ENCODE data around the gene ACTN1.

Gene ACTN1

GRCh38 chr14:68873376-68873775 lies 105.7 kb downstream of the ACTN1 start:
- no peak overlapping the region for H3K4me3 Mint-ChIP-seq
- no peak overlapping the region for H3K27ac Mint-ChIP-seq
- H3K9me3 Mint-ChIP-seq: no peaks in the 10 kb centered on the region
- no peaks in the 10 kb centered on the region for H3K27me3 Mint-ChIP-seq (ENCODE audit: low read depth)
- H3K4me1 Mint-ChIP-seq: no peaks in the 10 kb centered on the region
- peaks cover 57% of the 10 kb centered on the region for H3K36me3 Mint-ChIP-seq (ENCODE audit: low read depth)
- TF ChIP-seq, protein P1, sequence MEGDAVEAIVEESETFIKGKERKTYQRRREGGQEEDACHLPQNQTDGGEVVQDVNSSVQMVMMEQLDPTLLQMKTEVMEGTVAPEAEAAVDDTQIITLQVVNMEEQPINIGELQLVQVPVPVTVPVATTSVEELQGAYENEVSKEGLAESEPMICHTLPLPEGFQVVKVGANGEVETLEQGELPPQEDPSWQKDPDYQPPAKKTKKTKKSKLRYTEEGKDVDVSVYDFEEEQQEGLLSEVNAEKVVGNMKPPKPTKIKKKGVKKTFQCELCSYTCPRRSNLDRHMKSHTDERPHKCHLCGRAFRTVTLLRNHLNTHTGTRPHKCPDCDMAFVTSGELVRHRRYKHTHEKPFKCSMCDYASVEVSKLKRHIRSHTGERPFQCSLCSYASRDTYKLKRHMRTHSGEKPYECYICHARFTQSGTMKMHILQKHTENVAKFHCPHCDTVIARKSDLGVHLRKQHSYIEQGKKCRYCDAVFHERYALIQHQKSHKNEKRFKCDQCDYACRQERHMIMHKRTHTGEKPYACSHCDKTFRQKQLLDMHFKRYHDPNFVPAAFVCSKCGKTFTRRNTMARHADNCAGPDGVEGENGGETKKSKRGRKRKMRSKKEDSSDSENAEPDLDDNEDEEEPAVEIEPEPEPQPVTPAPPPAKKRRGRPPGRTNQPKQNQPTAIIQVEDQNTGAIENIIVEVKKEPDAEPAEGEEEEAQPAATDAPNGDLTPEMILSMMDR (IDR thresholded peaks at IDR 0.05; ENCODE audit: unreplicated experiment in 3 of 3): no peak

- H3K4me3 Mint-ChIP-seq: no peak overlapping the region
- no peaks in the 10 kb centered on the region for H3K4me1 Mint-ChIP-seq
- TF ChIP-seq, protein P1 (IDR thresholded peaks at IDR 0.05; ENCODE audit: unreplicated experiment in 3 of 3): no peak
- no peak overlapping the region for H3K27ac Mint-ChIP-seq
- H3K9me3 Mint-ChIP-seq: no peaks in the 10 kb centered on the region
- H3K27me3 Mint-ChIP-seq (ENCODE audit: low read depth): no peaks in the 10 kb centered on the region
- peaks cover 44% of the 10 kb centered on the region for H3K36me3 Mint-ChIP-seq (ENCODE audit: low read depth)
Observed at GRCh38 chr14:68871392-68871791, 107.7 kb downstream of the ACTN1 start.

GRCh38 chr14:68866991-68867533 lies 112.0 kb downstream of the ACTN1 start:
- TF ChIP-seq, protein P1 (IDR thresholded peaks at IDR 0.05; ENCODE audit: unreplicated experiment in 3 of 3): no peak
- peaks cover 2% of the 10 kb centered on the region for H3K9me3 Mint-ChIP-seq
- H3K27ac Mint-ChIP-seq: no peak overlapping the region
- no peaks in the 10 kb centered on the region for H3K4me1 Mint-ChIP-seq
- H3K36me3 Mint-ChIP-seq (ENCODE audit: low read depth): peaks cover 11% of the 10 kb centered on the region
- no peaks in the 10 kb centered on the region for H3K27me3 Mint-ChIP-seq (ENCODE audit: low read depth)
- H3K4me3 Mint-ChIP-seq: no peak overlapping the region

- H3K4me3 Mint-ChIP-seq: no peak overlapping the region
- no peaks in the 10 kb centered on the region for H3K4me1 Mint-ChIP-seq
- H3K27ac Mint-ChIP-seq: peak overlapping the region in 1 of 3 experiments; percentile 31
- peaks cover 3% of the 10 kb centered on the region for H3K27me3 Mint-ChIP-seq (ENCODE audit: low read depth)
- H3K36me3 Mint-ChIP-seq (ENCODE audit: low read depth): no peaks in the 10 kb centered on the region
- H3K9me3 Mint-ChIP-seq: peaks cover 2% of the 10 kb centered on the region
- TF ChIP-seq, protein P1 (IDR thresholded peaks at IDR 0.05; ENCODE audit: unreplicated experiment in 3 of 3): no peak
Observed at GRCh38 chr14:68865542-68865941, 113.6 kb downstream of the ACTN1 start.

DNA sequence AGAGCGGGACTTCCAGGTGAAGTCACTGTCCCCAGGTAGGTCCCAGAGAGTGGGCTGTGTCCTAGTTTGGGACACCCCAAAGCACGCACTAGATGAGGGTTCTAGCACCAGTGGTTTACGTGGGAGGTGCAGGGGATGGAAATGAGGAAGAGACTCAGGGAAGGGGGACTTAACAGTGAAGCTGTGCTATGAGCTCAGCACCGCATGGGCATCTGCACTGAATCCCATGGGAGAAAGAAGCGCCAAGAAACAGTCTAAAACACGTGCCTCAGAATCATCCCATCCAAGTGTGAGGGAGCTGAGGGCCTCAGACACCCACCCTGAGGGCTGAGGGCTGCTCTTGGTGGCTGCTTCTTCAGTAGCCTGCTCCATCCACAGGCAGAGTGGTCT lies 114.7 kb downstream of the ACTN1 start:
- TF ChIP-seq, protein P1 (IDR thresholded peaks at IDR 0.05; ENCODE audit: unreplicated experiment in 3 of 3): no peak
- no peaks in the 10 kb centered on the region for H3K4me1 Mint-ChIP-seq
- peaks cover 3% of the 10 kb centered on the region for H3K27me3 Mint-ChIP-seq (ENCODE audit: low read depth)
- H3K27ac Mint-ChIP-seq: no peak overlapping the region
- no peak overlapping the region for H3K4me3 Mint-ChIP-seq
- H3K36me3 Mint-ChIP-seq (ENCODE audit: low read depth): no peaks in the 10 kb centered on the region
- H3K9me3 Mint-ChIP-seq: peaks cover 2% of the 10 kb centered on the region

- Mint-ChIP-seq H3K27ac (no peak overlapping the region), H3K4me3 (no peak overlapping the region), H3K27me3 (ENCODE audit: low read depth) (peaks cover 3% of the 10 kb centered on the region), H3K4me1 (no peaks in the 10 kb centered on the region), H3K9me3 (peaks cover 2% of the 10 kb centered on the region), H3K36me3 (ENCODE audit: low read depth) (no peaks in the 10 kb centered on the region)
- TF ChIP-seq, protein P1 (IDR thresholded peaks at IDR 0.05; ENCODE audit: unreplicated experiment in 3 of 3): no peak
Observed at GRCh38 chr14:68863610-68864360, 115.3 kb downstream of the ACTN1 start.

All from nephron (organoid).